GM21717 (cell line): ENCODE results near the gene LAMB1.
"Not testable (repeated sequence)": the region's sequence is repeated elsewhere in the genome, so short reads cannot be mapped to it uniquely, and the experiment has no call there.

ENCODE experiments used
- ATAC-seq: cut with Tn5 transposase; IDR thresholded peaks from one replicate; pipeline ENCODE4 v1.9.1; 2021; ENCODE audit warnings: mild to moderate bottlenecking, moderate library complexity; ENCODE audit not compliant: unreplicated experiment

Gene LAMB1

DNA sequence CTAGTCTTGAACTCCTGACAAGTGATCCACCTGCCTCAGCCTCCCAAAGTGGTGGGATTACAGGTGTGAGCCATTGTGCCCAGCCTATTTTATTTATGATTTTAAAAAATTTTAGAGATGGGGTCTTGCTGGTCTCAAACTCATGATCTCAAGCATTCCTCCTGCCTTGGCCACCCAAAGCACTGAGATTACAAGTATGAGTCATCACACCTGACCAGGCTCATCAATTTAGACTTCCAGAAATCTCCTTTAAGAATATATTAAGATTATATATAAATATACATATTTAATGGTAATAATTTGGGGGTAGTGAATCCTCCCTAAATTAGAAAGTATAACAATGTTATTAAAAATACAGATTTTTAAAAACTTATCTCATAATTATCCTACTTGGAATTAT lies 29.1 kb downstream of the LAMB1 start:
- no peak for ATAC-seq

DNA sequence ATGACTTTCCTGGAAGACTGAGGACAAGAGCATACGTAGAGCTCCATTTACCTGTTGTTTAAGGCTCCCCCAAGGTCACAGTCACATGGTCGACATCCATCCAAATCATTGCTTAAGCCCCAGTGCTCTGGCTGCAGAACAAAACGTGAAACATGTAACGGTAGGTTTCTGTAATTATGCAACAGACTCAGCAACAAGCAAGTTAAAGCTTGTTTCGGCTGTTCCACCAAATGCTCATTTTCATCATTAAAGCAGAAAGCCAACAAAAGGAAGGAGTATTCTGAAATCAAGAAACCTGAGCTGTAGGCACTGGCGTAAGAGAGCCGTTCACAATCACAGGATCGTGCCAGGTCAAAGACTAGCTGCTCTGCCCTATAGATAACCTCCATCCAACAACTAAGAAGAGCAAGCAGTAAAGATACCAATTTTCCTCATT lies 30.0 kb downstream of the LAMB1 start:
- ATAC-seq = no peak

DNA sequence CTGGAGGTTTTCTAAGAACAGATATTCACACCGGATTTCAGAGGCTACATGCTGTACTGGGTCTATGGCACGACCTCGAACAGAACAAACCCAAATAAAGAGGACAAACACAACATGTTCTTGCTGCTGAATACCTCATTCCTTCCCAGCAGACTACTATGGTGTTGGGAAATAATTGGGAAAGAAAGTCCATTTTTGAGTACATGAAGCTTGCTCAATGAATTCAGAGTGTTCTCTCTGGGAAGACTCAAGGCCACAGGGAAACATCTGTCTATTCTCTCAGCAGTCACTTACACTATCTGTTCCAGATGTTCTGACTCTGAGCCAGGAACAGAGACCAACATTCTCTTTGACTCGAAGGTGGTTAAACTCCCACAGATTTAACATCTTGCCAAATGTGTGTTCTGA lies 30.9 kb downstream of the LAMB1 start:
- ATAC-seq = no peak

DNA sequence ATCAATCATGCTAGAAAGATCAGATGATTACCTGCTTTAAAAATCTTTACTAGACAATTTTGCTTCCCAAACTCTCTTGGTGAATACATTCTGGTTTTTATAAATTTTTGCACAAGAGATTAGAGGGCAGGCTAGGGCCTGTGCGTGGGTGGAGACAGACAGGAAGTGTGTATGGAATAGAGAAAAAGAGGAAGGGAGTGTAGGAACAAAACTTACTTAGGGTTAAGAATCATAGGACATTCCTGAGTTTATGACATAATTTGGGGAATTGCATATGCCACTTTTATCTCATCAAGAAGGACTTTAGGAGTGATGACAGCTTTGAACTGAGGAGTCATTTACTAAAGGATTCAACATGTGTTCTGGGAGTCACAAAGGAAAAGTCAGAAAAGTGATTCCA lies 31.3 kb downstream of the LAMB1 start:
- ATAC-seq = no peak

DNA sequence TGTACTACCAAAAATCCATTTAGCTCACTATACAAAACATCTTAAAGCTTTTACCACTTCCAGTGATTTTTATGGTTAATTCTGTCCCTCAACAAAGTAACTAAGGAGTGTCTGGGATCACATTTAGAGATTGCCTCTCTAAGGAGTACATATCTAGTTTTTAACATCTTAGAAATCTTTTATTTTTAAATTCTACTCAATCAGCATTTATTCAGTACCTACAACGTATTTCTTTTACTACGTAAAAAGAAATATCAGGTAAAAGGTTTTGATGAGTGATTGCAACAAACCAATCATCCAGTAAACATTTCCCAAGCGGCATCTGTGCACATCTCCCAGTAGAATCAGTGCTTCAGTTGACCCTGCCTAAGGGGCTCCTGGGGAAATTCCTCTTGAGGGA lies 31.9 kb downstream of the LAMB1 start:
- no peak for ATAC-seq

DNA sequence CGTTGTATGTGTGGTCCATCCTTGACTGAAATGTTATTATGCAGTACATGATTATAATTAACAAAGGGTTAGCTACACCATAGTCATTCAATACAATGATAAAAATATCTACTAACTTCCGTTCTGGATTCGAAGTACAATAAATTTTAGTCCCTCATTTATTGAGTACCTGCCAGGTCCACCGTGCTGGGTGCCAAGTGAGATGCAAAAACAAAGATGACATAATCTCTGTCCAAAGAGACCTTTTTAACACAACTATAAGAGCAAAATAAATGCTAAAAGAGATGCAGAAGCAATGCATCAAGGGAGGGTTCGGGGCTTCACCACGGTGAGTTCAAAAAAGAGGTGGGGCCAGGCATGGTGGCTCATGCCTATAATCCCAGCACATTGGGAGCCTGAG lies 33.1 kb downstream of the LAMB1 start:
- no peak for ATAC-seq

DNA sequence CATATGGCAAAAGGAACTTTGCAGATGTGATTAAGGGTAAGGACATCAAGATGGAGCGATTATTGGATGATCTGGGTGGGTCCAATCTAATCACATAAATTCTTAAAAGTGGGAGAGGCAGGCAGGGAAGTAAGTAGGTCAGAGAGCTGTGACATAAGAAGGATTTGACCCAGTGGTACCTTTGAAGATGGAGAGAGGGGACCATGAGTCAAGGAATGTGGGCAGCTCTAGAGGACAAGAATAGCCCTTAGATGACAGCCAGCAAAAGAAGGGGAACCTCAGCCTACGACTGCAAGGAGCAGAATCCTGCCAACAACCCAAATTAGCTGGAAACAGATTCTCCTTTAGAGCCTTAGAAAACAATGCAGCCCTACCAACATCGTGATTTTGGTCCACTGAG lies 34.5 kb downstream of the LAMB1 start:
- ATAC-seq = no peak

DNA sequence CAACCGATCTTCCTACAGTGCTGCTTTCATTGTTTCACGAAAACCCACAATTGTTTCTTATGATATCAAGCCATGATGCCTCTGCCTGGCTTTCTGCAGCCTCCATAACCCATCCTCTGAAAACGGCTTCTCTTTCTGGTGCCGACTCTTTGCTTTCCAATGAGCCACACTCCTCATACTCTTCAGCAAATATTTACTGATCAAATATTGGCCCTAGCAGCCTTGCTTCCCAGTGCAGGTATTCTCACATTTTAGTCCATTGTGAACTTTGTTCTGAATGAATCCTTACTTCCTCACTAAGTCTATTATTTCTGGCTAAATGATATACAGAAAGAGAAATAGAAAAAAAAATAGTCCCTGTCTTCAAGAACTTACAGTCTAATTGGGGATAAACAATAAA lies 35.5 kb downstream of the LAMB1 start:
- no peak for ATAC-seq

DNA sequence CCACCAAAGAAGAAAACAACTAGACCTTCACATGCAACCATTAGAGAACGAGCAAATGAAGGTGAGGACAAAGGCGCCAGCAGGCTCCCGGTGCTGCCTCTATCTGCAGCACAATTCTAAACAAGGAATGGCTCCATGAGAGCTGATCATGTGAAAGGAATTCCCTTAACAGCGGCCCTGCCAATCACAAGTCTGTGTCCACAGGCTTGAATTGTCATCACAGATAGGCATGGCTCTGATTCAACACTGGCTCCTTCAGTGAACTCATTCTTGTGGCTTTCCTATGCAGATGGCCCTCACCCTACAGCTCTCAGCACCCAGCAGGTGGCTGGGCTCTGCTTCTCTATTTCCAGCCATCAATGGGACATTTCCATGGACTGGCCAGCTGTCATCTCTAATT lies 36.2 kb downstream of the LAMB1 start:
- ATAC-seq = no peak

DNA sequence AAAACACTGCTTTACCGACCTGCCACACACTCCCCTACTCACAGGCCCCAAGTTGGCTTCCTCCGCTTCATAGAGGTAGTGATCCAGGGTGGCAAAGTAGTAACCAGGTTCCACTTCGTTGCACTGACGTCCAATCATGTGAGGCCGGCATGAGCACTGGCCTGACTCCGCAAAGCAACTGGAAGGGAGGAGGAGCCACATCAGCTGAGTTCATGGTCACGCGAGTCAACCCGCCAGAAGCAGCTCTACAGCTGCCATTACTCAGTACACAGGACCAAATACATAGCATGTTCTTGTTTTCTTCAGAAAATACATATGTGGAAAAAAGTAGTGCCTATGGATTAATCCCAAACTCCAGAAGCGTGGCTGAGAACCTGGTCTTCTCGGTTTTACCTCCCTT lies 38.5 kb downstream of the LAMB1 start:
- no peak for ATAC-seq

DNA sequence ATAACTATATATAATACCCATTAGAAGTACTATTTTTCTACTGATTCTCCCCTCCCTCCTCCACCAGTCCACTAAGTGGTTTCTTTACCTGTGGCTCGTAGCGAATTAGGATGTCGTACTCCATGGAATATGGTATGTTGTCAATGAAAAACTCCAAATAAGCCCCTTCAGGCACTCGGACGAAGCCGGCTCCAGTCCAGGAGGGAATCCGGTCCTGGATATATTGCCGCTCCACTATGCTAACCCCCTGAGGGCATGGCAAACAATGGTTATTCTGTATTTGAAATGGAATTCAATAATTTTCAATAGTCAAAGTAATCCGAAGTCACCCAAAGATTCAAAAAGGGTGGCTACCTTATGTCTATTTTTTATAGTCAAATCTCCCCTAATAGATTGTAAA lies 40.1 kb downstream of the LAMB1 start:
- no peak for ATAC-seq

DNA sequence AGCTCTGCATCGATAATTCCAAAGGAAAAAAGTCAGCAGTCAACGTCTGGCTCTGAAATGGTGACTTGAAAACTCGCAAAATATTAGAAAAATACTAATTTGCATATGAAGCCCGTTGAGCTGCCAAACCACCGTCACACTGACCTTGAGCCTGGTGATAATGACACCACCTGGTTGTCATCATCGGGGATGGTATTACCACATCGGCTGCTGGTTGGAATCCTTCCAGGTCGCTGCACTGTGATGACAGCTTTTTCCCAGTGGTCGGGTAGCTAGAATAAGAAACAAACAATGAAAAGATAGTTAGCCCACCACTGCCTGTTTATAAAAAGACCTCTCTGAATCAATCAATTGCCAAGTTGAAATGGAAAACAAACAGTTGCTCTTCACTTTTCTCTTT lies 41.6 kb downstream of the LAMB1 start:
- no peak for ATAC-seq

DNA sequence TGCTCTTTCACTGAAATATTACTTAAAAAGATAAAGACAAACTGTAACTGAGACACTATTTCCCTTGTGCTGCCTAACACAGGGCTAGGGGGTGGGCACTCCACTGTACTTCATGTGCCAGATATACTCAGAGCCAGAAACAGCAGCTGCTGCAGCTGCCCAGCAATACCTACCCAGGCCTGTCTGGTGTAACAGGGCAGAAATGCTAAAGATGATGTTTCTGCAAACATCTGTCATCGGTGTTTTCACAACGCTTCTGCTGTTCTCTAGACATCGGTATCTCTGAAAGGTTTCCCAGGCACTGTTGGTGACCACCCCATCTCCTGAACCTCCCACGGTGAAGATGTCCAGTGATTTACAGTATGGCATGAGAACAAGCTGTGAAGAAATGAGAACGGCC lies 42.7 kb downstream of the LAMB1 start:
- no peak for ATAC-seq

DNA sequence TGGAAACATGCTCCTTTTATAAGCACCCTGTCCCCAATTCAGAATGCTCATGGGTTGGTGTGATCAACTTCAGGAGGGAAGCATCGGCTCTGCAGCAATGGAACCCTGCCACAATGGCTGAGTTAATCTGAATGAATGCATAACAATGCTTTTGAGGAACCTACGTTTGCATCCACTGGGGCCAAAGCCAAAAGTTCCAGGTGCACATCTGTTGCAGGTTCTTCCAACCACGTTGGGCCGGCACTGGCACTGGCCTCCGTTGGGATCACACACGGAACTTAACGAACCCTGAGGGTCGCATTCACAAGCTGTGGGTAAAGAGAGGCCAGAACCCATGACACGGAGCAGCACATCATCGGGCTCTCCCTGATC lies 43.4 kb downstream of the LAMB1 start:
- no peak for ATAC-seq

DNA sequence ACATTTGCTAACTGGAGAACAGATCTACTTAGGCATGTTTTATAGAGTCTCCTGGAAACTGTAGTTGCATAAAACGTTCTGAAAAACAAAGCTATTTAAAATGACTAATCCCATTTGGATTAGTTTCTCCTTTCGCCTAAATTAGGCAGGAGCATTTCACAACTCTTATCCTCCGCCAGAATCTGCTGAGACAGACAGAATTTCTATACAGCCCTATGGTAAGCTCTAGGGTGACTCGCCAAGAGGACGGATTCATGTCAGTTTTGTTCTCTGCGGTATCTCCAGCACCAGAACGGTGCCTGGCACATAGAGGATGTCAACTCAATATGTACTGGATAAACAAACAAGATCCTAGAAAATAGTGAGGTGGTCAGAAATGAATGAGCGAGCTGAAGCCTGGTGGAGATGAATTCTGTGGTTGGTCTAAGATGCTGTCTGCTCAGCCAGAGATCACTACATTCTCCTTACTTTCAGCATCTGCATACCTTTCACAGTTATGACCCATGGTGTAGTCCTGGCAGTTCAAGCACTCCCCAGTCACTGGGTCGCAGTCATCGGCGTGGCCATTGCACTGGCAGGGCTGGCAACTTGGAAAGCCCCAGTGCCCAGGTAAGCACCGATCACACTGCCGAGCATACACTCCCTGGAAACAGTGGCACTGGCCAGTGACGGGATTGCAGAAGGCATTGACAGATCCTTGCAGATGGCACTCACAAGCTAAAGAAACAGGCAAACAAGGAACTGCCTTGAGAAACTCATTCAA lies 44.0 kb downstream of the LAMB1 start:
- no peak for ATAC-seq

DNA sequence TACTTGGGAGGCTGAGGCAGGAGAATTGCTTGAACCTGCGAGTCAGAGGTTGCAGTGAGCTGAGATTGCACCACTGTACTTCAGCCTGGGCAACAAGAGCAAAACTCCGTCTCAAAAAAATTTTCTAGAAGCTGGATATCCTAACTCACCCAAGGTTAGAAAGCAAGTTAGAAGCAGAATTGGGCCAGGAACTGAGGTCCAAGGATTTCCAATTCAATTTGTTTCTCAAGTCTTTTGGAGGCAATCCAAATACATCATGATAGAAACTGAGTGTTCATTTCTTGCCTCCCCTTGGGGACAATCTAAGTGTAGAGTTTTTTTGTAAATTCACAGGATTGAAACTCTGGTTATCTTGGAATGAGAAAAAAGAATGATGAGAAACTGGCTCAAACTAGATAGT lies 45.5 kb downstream of the LAMB1 start:
- no peak for ATAC-seq

DNA sequence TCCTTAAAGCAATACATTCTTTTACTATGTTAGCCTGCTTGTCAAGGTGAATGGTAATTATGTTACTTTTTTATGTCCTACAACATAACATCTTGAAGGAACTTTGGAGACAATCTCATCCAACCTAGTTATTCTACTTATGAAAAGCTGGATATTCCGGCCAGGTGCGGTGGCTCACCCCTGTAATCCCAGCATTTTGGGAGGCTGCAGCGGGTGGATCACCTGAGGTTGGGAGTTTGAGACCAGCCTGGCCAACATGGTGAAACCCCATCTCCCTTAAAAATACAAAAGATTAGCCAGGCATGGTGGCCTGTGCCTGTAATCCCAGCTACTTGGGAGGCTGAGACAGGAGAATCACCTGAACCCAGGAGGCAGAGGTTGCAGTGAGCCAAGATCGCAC lies 46.0 kb downstream of the LAMB1 start:
- ATAC-seq = not testable (repeated sequence)

DNA sequence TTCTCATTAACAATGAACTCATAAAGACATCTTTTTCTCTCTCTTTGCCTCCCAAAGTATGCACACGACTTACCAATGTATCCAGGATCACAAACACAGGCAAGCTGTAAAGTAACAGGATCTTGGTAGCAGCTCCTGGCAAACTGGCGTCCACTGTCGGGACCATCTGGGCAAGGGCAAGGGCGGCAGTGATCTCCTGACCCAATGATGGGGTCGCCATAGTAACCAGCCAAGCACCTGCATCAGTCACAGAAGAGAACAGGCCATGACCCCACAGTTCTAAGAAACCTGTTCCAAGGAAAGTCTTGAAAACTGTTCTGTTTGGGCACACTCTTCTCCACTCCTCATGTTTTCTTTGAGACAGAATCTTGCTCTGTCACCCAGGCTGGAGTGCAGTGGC lies 47.6 kb downstream of the LAMB1 start:
- ATAC-seq = no peak

DNA sequence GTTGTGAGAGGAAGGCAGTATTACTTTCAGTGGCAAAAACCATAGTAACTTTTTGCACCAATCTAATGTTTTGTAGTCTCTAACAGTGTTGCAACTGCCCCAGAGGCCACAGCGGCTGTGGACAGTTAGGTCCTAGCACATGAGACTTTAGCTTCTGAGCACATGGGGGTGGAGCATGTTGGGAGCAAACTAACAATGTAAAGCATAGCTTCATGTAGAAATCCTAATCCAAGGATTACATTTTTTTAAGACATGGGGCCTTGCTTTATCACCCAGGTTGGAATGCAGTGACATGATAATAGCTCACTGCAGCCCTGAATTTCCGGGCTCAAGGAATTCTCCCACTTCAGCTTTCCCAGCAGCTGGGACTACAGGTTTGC lies 49.0 kb downstream of the LAMB1 start:
- ATAC-seq = no peak

DNA sequence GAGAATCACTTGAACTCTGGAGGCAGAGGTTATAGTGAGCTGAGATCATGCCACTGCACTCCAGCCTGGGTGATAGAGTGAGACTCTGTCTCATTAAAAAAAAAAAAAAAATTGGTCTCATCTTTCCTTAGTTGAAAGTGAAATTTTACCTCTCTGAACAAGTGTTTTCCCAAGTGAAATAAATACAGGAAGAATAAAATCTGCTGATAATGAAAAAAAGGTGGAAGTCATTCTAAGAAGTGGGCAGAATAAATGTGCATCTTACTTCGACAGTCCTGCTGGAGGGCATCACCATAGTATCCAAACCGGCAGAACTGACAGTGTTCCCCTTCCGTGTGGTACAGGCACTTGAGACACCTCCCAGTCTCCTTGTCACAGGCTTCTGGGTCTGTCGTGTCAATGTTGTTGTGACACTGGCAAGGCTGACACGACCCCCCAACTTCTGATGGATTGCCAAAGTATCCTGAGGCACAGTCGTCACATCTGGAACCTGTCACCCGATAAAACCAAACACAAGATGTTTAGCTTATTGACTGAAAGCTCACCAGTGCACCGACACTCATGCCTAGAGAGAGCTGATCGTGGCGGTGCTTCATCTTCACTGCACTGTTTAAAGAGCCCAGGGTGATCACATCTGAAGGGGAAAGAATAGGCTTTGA lies 49.6 kb downstream of the LAMB1 start:
- ATAC-seq = no peak

DNA sequence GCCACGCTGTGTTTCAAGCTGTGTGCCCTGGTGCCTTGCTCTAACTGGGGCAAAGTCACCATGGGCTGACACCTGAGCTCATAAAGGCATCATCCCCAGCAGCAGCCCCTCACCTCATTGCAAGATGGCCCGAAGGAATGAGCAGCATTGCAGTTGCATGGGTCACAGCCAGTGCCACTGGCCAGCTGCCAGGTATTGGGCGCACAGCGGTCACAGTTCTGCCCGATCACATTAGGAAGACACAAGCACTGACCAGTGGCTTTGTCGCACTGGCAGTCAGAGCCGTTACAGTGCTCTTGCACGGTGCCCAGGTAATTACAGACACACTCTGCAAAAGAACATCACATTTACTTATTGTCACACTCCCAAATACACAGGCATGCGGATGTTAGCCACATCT lies 51.1 kb downstream of the LAMB1 start:
- ATAC-seq = no peak

DNA sequence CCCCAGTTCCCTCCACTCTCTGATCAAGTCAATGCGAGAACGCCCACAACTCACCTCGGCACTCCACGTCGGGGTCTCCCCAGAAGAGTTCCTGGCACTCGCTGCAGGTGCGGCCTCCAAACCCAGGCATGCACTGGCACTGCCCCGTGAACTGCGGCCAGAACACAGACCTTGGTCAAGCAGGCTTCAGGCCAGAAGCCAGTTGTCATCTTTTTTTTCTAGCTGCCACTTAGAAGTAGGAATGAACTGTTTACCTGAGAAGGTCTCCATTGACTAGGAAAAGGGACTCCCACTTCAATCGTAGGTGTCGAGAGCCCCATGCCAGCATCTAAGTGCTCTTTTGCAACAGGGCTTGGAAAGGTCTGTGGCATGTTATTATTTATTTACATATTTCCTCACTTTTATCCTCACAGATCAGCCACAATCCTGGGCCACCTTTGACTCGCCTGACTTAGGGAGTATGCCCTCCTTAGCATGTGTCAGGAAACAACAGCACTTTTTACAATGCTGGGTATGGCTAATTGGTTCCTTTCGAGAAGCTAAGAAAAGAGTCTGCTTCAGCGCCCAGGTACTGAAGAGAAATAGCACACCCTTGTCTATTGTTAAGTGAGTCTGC lies 51.7 kb downstream of the LAMB1 start:
- ATAC-seq = no peak
